Middle frontal gyrus (tissue), 1 donor: ENCODE data around the gene LRIT2.

ENCODE experiments used
- DNase-seq: peaks from one replicate; pipeline ENCODE4 v3.0.0-alpha.2; 2015; ENCODE audit warnings: low spot score; ENCODE audit errors: extremely low spot score

The LRIT2 gene

DNA sequence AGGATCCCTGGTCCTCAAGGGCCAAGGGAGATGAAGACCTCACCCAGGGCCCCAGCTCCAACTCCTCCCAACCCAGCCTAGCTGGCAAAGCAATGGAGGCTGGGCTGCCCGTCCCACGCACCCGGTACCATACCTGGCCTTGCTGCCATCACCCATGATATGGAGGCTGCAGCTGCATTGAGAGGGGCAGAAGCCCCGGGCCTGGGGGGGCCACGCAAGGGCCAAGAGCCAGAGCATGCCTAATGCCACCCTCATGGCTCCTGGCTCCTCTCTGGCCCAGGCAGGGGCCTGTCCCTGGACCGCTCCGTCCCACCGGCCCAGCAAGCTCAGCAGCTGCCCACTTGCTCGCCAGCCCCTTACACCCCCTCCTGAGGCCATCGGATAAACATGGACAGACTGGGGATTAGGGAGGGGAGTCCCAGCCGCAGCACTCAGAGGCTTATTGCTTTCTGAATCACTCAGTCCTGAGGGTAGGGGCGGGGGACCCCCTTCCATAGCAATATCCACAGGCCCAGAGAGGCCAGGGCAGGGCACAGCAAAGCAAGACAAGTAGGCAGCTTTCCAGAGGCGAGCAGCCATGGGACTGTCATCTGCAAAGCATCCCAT, 15.9 kb upstream of the LRIT2 start, which contains the start of gene LRIT1:
LRIT1 (minus strand) TSS at position 362 of the 606 bp plus-strand sequence; CDS start at position 255, 107 bp downstream.
- DNase-seq: no peak

- no peak for DNase-seq
These were observed 13.6 kb upstream of the LRIT2 start for GRCh38 chr10:84238909-84239308.

DNA sequence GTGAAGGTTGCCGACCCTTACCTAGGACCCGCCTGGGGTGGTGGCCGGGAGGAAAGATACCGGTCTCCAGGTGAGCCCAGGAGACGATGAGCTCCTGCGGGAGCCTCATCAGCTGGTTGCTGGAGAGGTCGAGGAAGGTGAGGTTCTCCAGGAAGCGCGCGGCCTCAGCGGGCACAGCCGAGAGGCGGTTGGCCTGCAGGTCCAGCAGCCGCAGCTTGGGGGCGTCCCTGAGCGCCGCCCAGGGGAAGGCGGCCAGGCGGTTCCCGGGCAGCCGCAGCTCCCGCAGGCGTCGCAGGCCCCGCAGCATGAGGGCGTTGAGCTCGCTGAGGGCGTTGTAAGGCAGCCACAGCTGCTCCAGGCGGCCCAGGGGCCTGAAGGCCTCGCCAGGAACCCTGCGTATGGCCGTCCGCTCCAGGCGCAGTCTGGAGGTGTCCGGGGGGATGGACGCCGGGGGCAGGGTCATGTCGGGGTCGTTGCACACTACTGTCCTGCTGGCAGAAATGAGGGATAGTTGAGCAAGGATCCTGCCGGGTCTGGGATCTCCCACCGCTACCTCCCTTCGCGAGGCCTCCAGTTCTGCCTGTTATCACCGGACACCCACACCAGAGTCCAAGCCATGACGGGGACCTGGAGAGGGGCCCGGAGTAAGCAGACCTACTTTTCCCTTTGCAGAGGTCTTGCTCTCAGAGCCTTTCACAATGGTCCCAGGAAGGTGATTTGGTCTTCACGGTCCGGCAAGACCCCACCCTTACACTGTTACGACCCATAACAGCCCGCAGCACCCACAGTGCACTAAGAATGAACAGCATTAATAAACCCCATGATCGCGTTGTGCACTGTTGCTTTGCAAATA, 12.1 kb upstream of the LRIT2 start:
- DNase-seq: no peak

DNA sequence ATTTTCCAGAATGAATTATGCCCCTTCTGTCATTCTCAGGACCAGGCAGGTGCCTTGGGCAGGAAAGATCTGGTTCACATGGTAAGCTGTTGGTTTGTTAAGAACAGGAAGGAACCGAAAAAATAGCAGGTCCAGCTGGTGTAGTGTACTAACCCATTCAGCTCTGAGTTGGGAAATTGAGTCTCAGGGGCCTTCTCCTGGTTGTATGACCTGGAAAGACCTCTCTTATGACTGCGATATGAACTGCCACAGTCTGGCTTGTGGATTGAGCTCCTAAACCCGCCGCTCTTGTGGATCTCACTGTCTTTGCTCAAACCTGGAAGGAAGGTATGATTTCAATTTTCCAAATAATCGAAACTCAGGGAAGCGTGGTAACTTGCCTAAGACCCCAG, 11.5 kb upstream of the LRIT2 start:
- DNase-seq: no peak

- no peak for DNase-seq
These were observed 9.8 kb upstream of the LRIT2 start for GRCh38 chr10:84235096-84235495.

DNA sequence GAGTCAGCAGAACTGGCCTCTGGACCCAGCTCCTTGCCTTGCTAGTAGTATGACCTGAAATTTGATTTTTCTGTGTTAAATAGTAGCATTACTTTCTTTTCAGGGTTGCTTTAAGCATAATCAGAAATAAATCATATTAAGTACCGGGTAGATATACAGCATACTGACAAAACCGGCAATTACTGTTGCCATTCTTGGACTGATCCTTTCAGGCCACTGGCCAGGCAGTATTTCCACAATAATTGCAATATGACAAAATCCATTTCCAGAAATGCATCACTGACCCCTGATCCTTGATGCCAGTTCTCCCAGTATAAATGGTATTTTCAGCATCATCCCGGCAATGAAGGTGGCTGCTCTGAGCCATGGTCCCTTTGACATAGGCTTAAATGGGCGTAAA, 9.1 kb upstream of the LRIT2 start:
- no peak for DNase-seq

DNA sequence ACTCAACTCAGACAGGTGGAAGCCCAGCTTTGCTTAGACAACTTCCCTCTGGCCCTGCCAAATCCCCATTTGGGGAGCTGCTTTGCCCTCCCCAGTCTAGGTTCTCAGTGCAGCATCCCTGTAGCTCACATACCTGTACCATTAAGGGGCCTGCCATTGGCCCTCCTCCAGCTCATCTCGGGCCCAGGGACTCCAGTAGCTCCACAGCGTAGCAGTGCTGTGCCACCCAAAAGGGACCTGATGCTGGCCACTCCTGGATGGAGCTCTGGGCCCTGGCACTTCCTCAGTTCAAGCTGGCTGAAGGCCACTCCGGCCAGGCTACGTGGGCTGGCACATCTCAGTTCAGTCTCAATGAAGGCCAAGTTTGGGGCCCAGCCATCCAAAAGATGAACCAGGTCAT, 8.6 kb upstream of the LRIT2 start:
- DNase-seq: no peak

DNA sequence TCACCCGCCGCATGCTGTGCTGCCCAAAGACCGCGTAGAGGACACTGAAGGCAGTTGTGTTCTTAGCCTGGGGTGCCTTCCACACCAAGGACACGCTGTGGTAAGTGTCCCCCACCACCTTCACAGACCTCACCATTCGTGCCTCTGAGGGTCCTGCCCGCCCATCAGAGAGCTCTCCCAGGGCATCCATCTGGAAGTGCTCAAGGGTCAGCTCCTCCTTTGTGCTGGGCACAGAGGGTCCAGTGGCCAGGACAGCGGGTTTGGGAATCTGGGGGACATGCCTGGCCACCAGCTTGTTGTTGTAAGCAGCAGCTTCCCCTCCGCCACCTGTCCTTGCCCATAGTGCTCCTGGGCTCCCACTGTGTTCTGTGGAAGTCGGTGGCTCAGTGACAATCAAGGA, 7.0 kb upstream of the LRIT2 start:
- no peak for DNase-seq

DNA sequence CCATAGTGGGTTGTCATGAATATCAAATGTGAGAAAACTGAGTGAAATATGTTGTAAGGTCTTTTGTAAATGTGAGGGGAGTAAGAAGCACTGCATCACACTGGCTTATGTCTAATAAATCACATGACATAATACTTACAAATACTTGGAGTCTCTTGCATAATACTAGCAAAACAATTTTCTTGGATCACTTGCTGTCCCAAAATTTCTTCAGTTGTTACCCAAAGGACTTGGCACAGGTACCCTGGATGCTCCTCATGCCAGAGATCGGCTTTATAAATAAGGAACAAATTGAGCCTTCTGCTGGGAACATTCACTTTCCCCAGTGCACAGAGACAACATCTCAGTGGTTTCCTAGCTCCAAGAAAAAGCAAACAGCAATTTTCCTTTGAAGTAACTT, 5.0 kb upstream of the LRIT2 start:
- no peak for DNase-seq

- DNase-seq: no peak
These were observed 2.5 kb upstream of the LRIT2 start for GRCh38 chr10:84227810-84228209.

DNA sequence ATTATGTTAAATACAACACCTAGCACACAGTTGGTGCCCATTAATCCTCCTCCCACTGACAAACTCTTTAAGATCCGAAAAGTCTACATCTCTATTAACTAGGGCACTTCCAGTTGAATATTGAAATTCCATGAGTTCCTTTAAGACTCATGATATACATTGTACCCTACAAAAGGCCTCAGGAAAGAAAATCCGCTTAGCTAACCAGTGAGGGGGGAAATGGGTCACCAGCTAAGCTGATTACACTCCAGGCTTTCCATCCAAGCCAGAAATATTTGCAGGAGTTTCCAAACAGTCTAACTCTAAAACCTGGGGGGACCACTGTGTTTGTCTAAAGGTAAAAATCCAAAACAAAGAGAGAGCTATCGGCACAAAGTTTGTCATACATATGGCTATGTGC, 1.3 kb upstream of the LRIT2 start:
- no peak for DNase-seq

- DNase-seq: no peak
These were observed 824 bp downstream of the LRIT2 start for GRCh38 chr10:84224411-84225028.

DNA sequence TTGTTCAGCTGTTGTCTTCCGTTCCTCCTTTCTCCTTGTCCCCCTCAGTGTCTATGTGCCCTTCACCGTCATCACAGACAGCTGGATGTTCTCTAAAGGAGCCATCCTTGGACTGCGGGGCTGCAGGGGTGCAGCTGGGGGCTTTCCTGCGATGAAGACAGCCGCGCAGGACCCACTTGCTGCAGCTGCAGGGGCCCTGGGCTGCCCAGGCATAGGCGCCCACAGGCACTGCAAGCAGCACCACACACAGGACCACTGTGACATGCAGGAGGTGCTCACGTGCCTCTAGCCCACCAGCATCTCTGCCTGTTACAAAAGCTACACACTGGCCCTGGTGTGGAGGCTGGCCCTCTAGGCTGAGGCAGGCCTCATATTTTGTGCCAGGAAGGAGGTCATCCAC, 3.4 kb downstream of the LRIT2 start:
- no peak for DNase-seq

DNA sequence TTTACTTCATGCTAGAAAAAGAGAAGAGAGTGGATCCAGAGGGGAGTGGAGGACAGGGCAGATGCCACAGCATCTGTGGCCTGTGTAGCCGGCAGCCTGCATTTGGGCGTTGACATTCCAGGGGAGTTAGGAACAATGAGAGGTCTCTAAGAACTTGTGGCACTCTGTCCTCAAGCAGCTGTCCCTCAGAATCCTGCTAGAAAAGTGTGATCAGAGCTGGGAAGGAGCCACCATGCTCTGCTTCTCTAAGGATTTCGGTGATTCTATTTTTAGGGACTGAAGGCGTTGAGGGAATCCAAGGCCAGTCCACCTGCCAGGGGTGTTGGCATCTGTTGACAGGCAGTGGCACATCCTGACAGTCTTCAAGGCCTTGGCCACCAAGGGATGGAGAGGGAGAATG, 7.6 kb downstream of the LRIT2 start:
- no peak for DNase-seq

DNA sequence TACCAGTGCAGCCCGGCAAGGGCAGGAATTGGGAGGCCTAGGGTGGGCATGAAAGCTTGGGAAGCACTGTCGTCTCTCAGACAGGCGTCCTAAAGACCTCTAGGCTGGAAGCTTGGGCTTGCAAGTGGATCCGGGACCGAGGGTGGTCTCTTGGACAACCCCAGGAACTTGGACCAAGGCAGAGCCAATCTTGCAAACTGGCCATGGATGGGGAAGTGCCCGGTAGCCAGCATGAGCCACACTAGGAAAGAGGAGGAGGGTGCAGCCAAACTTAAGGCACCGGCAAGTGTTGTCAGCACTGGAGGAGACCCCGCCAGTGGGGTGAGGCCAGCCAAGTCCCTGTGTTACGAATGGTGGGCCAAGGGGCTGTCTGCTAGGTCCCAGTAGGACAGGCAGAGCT, 8.5 kb downstream of the LRIT2 start:
- no peak for DNase-seq

- no peak for DNase-seq
These were observed 10.6 kb downstream of the LRIT2 start for GRCh38 chr10:84214612-84215235.

GRCh38 chr10:84214046-84214572, 11.2 kb downstream of the LRIT2 start:
- no peak for DNase-seq

GRCh38 chr10:84213076-84213475, 12.3 kb downstream of the LRIT2 start:
- no peak for DNase-seq

- DNase-seq: no peak
These were observed 13.3 kb downstream of the LRIT2 start for GRCh38 chr10:84212014-84212413.

DNA sequence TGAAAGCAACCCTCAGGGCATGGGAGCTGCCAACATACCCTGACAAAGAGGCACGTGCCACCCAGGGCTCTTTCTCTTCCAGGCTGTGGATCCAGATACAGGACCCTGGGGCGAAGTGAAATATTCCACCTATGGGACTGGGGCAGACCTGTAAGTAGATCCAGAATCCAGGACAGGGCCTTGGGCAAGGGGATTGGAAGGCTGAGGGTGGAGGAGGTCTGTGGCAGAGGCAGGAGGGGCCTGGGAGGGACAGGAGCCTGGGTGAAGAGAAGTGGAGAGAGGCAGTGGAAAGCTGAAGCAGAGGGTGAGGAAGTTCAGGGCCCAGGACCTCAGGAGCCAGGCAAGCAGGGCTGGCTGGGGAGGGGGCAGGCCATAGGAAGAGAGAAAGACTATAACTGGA, 13.8 kb downstream of the LRIT2 start:
- no peak for DNase-seq

DNA sequence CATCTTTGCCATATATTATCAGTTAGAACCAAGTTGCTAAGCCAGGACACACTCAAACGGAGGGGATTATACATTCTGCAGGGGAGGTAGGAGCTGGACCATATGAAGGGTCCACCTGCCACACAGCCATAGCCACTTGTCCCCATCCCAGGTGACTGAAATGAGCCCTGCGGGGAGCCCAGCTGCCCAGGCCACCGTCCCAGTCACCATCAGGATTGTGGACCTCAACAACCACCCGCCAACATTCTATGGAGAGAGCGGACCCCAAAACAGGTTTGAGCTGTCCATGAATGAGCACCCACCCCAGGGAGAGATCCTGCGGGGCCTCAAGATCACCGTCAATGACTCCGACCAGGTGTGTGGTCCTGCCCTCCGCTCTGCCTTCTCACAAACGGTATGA, 17.3 kb downstream of the LRIT2 start:
- no peak for DNase-seq
